Muscle layer of colon (tissue), 2 donors: ENCODE results near the gene KLRF1.

Source experiments
- H3K27ac ChIP-seq: one replicate; pipeline ENCODE4 v1.7.0; 2013; ENCODE audit warnings: low read depth, mild to moderate bottlenecking, low read length, moderate library complexity
- H3K27me3 ChIP-seq, 2 donors: one replicate each; pipeline ENCODE4 v1.7.0; 2013; ENCODE audit warnings: low read length in 2 of 2, mild to moderate bottlenecking in 2 of 2; ENCODE audit not compliant: insufficient read depth in 2 of 2, control insufficient read depth in 1 of 2
- H3K36me3 ChIP-seq: one replicate; pipeline ENCODE4 v1.7.0; 2013; ENCODE audit warnings: mild to moderate bottlenecking, low read length; ENCODE audit not compliant: insufficient read depth
- H3K4me1 ChIP-seq: one replicate; pipeline ENCODE4 v1.7.0; 2013; ENCODE audit warnings: mild to moderate bottlenecking, low read length; ENCODE audit not compliant: insufficient read depth
- H3K4me3 ChIP-seq, 2 donors: one replicate each; pipeline ENCODE4 v1.7.0; 2013; ENCODE audit warnings: low read length in 2 of 2, low read depth in 1 of 2, mild to moderate bottlenecking in 1 of 2, moderate library complexity in 1 of 2
- H3K9ac ChIP-seq: one replicate; pipeline ENCODE4 v1.7.0; 2013; ENCODE audit warnings: low read length
- H3K9me3 ChIP-seq: one replicate; pipeline ENCODE4 v1.7.0; 2013; ENCODE audit warnings: mild to moderate bottlenecking, low read length
- donor health status: abdominal sarcoma.
- donor health status: Adenocarcinoma of cecum.

Gene KLRF1

GRCh38 chr12:9827209-9827888 is at the start of gene KLRF1:
TSS of gene KLRF1 (plus strand) at chr12:9827481. CDS start at chr12:9827545, 64 bp downstream.
- H3K27me3 ChIP-seq: no peaks in the 10 kb centered on the region
- H3K4me1 ChIP-seq: no peaks in the 10 kb centered on the region
- no peak within 1 kb of the TSS for H3K9ac ChIP-seq
- H3K4me3 ChIP-seq: no peak within 1 kb of the TSS
- H3K36me3 ChIP-seq: no peaks in the 10 kb centered on the region
- no peak within 1 kb of the TSS for H3K27ac ChIP-seq
- H3K9me3 ChIP-seq: no peaks in the 10 kb centered on the region

- Histone ChIP-seq H3K4me1 (no peaks in the 10 kb centered on the region), H3K27ac (no peak overlapping the region), H3K27me3 (no peaks in the 10 kb centered on the region), H3K36me3 (no peaks in the 10 kb centered on the region), H3K9me3 (no peaks in the 10 kb centered on the region), H3K9ac (no peak overlapping the region), H3K4me3 (no peak overlapping the region)
Observed at GRCh38 chr12:9779209-9779608, 48.1 kb upstream of the KLRF1 start.

GRCh38 chr12:9781360-9781759 is 45.9 kb upstream of the KLRF1 start:
- H3K9ac ChIP-seq: no peak overlapping the region
- H3K9me3 ChIP-seq: no peaks in the 10 kb centered on the region
- H3K4me3 ChIP-seq: no peak overlapping the region
- no peaks in the 10 kb centered on the region for H3K27me3 ChIP-seq
- H3K36me3 ChIP-seq: no peaks in the 10 kb centered on the region
- H3K27ac ChIP-seq: no peak overlapping the region
- H3K4me1 ChIP-seq: no peaks in the 10 kb centered on the region

GRCh38 chr12:9782547-9783382 is 44.5 kb upstream of the KLRF1 start:
- Histone ChIP-seq H3K9ac (no peak overlapping the region), H3K4me3 (no peak overlapping the region), H3K9me3 (no peaks in the 10 kb centered on the region), H3K4me1 (no peaks in the 10 kb centered on the region), H3K36me3 (no peaks in the 10 kb centered on the region), H3K27ac (no peak overlapping the region), H3K27me3 (no peaks in the 10 kb centered on the region)

GRCh38 chr12:9784326-9784725 is 43.0 kb upstream of the KLRF1 start:
- H3K9ac ChIP-seq: no peak overlapping the region
- no peaks in the 10 kb centered on the region for H3K36me3 ChIP-seq
- no peaks in the 10 kb centered on the region for H3K9me3 ChIP-seq

GRCh38 chr12:9784816-9785215 is 42.5 kb upstream of the KLRF1 start:
- Histone ChIP-seq H3K4me3 (no peak overlapping the region), H3K4me1 (no peaks in the 10 kb centered on the region), H3K27me3 (no peaks in the 10 kb centered on the region), H3K27ac (no peak overlapping the region), H3K36me3 (no peaks in the 10 kb centered on the region), H3K9ac (no peak overlapping the region), H3K9me3 (no peaks in the 10 kb centered on the region)

More at GRCh38 chr12:9784326-9784725, 43.0 kb upstream of the KLRF1 start:
- Histone ChIP-seq H3K4me3 (no peak overlapping the region), H3K27ac (no peak overlapping the region), H3K27me3 (no peaks in the 10 kb centered on the region), H3K4me1 (no peaks in the 10 kb centered on the region)

- H3K4me1 ChIP-seq: no peaks in the 10 kb centered on the region
Observed at GRCh38 chr12:9786726-9787717, 40.3 kb upstream of the KLRF1 start.

GRCh38 chr12:9792185-9792900 is 34.9 kb upstream of the KLRF1 start:
- no peaks in the 10 kb centered on the region for H3K36me3 ChIP-seq

More at GRCh38 chr12:9786726-9787717, 40.3 kb upstream of the KLRF1 start:
- no peak overlapping the region for H3K9ac ChIP-seq
- H3K27ac ChIP-seq: no peak overlapping the region
- H3K27me3 ChIP-seq: no peaks in the 10 kb centered on the region
- H3K36me3 ChIP-seq: no peaks in the 10 kb centered on the region
- no peak overlapping the region for H3K4me3 ChIP-seq
- no peaks in the 10 kb centered on the region for H3K9me3 ChIP-seq

GRCh38 chr12:9792961-9793617 is 34.2 kb upstream of the KLRF1 start:
- Histone ChIP-seq H3K36me3 (no peaks in the 10 kb centered on the region), H3K27me3 (no peaks in the 10 kb centered on the region), H3K4me3 (no peak overlapping the region), H3K27ac (no peak overlapping the region), H3K9me3 (no peaks in the 10 kb centered on the region), H3K4me1 (no peaks in the 10 kb centered on the region), H3K9ac (no peak overlapping the region)

More at GRCh38 chr12:9792185-9792900, 34.9 kb upstream of the KLRF1 start:
- no peak overlapping the region for H3K4me3 ChIP-seq
- H3K4me1 ChIP-seq: no peaks in the 10 kb centered on the region
- H3K9ac ChIP-seq: no peak overlapping the region
- H3K27ac ChIP-seq: no peak overlapping the region
- no peaks in the 10 kb centered on the region for H3K9me3 ChIP-seq
- H3K27me3 ChIP-seq: no peaks in the 10 kb centered on the region

GRCh38 chr12:9793779-9794395 is 33.4 kb upstream of the KLRF1 start:
- no peak overlapping the region for H3K27ac ChIP-seq

More at GRCh38 chr12:9793779-9794395, 33.4 kb upstream of the KLRF1 start:
- Histone ChIP-seq H3K4me3 (no peak overlapping the region), H3K36me3 (no peaks in the 10 kb centered on the region), H3K9me3 (no peaks in the 10 kb centered on the region), H3K4me1 (no peaks in the 10 kb centered on the region), H3K27me3 (no peaks in the 10 kb centered on the region), H3K9ac (no peak overlapping the region)
